GM12875 (cell line): ENCODE data around the gene FBXW4.
"Not testable (repeated sequence)": the region's sequence is repeated elsewhere in the genome, so short reads cannot be mapped to it uniquely, and the experiment has no call there.

Experiments
- H3K4me3 ChIP-seq: one replicate; pipeline ENCODE4 v1.5.1; 2011; ENCODE audit warnings: low read depth, low read length, control low read depth
- TF ChIP-seq, protein P1 (sequence below): IDR thresholded peaks from 2 replicates; pipeline ENCODE4 v1.5.1; 2011; ENCODE audit warnings: low read depth, mild to moderate bottlenecking, control low read depth, inconsistent platforms, low read length, moderate library complexity, borderline replicate concordance; ENCODE audit not compliant: insufficient read depth

FBXW4 gene

GRCh38 chr10:101639141-101639900 lies 55.6 kb downstream of the FBXW4 start:
- TF ChIP-seq, protein P1, sequence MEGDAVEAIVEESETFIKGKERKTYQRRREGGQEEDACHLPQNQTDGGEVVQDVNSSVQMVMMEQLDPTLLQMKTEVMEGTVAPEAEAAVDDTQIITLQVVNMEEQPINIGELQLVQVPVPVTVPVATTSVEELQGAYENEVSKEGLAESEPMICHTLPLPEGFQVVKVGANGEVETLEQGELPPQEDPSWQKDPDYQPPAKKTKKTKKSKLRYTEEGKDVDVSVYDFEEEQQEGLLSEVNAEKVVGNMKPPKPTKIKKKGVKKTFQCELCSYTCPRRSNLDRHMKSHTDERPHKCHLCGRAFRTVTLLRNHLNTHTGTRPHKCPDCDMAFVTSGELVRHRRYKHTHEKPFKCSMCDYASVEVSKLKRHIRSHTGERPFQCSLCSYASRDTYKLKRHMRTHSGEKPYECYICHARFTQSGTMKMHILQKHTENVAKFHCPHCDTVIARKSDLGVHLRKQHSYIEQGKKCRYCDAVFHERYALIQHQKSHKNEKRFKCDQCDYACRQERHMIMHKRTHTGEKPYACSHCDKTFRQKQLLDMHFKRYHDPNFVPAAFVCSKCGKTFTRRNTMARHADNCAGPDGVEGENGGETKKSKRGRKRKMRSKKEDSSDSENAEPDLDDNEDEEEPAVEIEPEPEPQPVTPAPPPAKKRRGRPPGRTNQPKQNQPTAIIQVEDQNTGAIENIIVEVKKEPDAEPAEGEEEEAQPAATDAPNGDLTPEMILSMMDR: no peak
- H3K4me3 ChIP-seq: no peak overlapping the region

DNA sequence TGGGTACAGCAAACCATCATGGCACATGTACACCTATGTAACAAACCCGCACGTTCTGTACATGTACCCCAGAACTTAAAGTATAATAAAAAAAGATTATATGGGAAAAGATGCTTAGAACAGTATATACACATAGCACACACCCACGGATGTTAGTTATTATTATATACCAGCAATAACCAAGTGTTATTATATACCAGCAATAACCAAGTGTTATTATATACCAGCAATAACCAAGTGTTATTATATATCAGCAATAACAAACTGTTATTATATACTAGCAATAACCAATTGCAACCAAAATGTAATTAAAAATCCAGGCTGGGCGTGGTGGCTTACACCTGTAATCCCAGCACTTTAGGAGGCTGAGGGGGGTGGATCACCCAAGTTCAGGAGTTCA lies 61.5 kb downstream of the FBXW4 start:
- not testable (repeated sequence) for H3K4me3 ChIP-seq

GRCh38 chr10:101631821-101632475 lies 63.0 kb downstream of the FBXW4 start:
- H3K4me3 ChIP-seq: no peak overlapping the region
- TF ChIP-seq, protein P1: no peak

- TF ChIP-seq, protein P1: no peak
Measured at GRCh38 chr10:101630633-101630920, 64.4 kb downstream of the FBXW4 start.

DNA sequence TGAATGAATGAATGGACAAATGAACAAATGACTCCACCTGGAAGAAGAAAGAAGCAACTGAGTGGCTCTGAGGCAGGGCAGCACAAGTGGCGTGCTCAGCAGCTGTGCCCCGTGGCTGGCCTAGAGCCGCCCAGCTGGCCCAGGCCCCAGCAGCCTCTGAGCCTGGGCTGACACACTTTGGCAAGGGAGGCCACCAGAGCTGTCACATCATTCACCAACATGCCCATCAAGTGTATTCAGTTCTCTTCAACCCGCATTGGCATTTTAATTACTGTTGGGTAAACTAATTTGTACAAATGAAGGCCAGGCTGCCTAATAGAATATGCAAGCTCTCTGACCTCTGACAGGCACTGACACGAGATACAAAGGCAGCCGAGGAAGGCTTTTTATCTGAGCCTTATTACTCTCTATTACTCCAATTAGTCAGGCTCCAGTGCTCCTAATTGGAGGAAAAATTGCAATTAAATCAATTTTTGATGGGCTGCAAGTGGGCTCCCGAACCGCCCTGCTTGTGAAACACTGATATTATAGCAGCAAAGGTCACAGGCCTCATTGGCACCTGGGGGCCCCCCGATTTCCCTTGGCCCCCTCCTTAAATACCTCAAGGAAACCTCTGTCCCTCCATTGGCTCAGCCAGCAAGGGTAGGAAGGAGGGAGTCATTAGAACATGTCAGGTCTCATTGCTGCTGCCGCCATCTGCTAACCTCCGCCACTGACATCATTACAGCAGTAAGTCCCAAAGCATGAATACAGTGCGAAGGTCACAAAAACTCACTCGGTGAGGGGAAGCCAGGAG lies 64.9 kb downstream of the FBXW4 start:
- no peak overlapping the region for H3K4me3 ChIP-seq
- TF ChIP-seq, protein P1: no peak

More at GRCh38 chr10:101630633-101630920, 64.4 kb downstream of the FBXW4 start:
- no peak overlapping the region for H3K4me3 ChIP-seq

- H3K4me3 ChIP-seq: no peak overlapping the region
Measured at GRCh38 chr10:101625821-101626412, 69.1 kb downstream of the FBXW4 start.

More at GRCh38 chr10:101625821-101626412, 69.1 kb downstream of the FBXW4 start:
- TF ChIP-seq, protein P1: no peak
